Erythroblast (primary cell): ENCODE data around the gene PLA2G12A.

Experiments
- GATA1 ChIP-seq: IDR thresholded peaks from 2 replicates; pipeline ENCODE4 v1.6.1; 2011; ENCODE audit warnings: low read depth, mild to moderate bottlenecking, control low read depth, low read length, moderate library complexity
- POLR2A ChIP-seq: IDR thresholded peaks from 2 replicates; pipeline ENCODE4 v1.6.1; 2011; ENCODE audit warnings: mild to moderate bottlenecking, low read length

- no peak for TF ChIP-seq POLR2A
- no peak for TF ChIP-seq GATA1
These were observed 38.4 kb downstream of the PLA2G12A start for GRCh38 chr4:109691411-109691920.
